Measurements from ENCODE around the gene GMDS.

GMDS gene

DNA sequence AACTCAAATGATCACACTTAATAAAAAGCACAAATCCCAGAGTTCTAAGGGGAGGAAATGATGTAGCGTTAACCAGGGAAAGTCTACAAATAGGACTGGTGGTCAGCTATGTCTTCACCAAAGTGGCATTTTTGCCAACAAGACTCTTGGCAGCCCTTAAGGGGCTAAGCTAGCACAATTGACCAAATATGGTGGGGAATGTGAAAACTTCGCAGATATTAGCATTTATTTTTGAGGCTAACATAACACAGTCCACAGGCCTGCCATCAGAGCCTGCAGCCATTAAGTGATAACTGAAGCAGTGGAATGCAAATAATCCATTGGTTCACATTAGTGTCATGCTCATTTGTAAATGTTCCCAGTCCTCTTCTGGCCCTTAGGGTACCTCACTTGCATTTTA, 361.1 kb downstream of the GMDS start:
- DNase-seq = no peak

DNA sequence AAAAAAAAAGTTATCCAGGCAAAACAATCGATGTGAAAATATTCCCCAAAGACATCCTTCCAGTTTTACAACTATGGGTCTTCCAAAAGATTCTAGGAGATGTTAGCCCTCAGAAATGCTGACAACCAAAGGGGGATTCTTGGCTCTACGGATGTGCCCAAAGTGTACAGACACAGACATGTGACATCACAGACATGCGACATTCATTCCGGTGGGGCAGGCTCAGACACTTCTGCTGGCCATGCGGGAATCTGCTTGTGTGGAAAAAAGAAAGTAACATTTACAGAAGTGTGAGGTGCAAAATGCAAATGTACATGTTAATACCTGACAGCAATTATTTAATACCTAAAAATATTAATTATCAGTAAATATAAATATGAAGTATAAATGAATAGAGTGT, 367.1 kb downstream of the GMDS start:
- DNase-seq = no peak

DNA sequence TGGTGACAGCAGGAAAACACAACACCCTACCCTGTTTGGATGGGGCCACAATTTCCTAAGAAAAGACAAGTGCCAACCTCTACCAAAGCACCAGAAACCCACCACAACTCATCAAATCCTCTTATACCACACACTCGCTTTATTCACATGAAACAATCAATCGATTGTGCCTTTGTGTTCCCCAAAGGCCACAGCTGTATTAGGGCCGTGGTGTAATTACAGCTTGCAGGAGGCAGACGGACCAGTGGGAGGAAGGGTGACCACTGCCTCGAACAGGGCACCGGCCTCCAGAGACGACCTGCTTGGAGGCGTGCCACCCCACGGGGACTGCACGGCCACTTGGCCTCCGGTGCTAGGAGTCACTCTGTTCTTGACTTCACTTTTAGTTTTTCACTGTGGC, 371.6 kb downstream of the GMDS start:
- no peak for DNase-seq

DNA sequence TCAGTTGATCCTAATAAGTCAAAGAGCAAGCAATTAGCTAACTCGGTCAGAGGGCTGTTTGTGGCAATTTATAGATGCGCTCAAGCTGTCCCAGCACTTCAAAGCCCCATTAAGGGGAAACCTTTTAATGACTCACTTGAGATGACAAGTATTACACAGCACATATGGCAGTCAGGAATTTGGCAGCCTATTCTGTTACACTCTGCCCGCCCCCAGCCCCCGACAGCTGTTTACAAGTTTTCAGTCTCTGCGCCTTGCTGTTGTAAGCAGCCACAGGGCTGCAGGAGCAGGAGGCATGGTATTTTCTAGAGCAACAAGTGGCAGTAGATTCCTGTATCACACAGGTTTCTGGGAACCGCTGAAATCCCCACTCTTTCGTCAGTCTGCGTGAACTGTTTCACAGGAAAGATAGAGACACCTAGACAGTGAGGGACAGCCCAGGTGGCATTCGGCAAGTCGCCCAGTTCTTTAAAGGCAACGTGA, 372.7 kb downstream of the GMDS start:
- DNase-seq = no peak

DNA sequence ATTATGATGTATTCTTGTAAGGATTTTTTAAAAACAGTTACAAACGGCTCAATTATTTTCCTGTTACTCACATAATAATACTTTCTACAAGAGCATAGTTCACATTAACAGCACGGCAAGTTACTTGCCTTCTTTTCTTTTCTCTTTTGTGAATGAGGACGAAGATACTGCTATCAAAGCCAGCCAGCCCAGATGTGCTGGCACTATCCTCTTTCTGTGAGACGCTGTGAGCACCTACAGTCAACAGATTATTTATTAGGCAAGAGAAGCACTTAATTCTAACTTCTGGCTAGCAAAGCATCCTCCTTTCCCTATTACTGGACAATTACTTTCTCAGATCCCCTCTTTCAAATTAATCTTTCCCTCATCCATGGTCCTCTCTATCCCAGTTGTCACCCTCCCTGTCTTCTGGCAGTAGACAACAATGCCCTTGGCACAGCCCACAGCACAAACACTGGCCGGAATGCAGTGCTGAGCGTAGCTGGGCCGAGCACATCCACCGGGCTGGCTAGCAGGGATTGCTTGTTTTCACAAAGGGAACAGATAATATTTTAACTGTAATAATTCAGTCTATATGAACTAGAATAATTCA, 373.6 kb downstream of the GMDS start:
- no peak for DNase-seq

DNA sequence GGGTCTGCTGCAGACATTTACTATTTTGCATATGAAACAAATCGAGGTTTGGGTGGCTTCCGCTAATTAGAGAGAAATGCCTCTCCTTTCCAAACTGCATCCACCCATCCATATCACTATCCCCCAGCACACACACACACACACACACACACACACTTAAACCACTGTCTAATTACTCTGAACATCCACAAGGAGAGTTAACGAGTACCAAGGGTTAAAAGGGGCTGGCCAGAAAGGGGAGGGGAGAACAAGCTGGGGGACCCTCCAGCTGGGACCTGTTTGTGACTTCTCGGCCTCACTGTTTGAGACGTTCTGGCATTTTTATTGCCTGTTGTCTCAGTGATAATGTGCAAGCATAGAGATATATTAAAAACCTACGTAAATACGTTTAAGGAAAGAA, 374.5 kb downstream of the GMDS start:
- no peak for DNase-seq

DNA sequence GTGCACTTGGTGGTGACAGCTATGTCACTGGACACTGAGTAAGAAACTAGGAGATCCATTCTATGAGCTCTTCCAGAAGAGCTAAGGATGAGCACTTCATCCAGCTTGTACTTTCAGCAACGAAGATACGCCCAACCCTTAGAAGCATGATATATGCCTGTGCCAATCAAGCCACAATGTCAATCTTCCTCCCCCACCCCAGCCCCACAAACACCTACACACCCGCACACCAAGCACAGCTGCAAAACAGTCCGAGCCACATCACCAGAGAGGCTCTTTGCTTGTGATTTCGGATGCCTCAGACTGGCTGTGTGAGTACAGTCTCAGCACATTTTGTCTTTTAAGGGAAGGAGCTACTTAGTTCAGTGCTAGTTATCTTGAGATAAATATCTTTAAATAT, 375.2 kb downstream of the GMDS start:
- DNase-seq = no peak

DNA sequence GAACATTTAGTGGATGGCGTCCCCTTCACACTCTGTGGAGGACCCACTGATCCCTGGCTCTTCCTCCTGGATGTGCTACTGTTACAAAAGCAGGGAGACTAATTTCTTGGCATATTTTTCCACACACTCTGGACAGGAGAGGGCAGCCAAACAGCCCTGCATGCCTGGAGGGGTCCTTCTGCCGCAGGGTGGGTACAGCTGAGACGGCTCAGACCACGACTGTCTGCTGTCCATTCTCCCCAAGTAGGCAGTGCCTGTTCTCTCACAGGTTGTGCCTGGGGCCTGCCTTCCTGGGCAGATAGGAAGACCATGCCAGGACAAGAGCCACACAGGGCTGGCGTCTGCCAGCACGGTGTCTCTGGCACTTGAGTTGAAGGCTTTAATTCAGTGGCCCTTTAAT, 375.6 kb downstream of the GMDS start:
- DNase-seq = no peak

DNA sequence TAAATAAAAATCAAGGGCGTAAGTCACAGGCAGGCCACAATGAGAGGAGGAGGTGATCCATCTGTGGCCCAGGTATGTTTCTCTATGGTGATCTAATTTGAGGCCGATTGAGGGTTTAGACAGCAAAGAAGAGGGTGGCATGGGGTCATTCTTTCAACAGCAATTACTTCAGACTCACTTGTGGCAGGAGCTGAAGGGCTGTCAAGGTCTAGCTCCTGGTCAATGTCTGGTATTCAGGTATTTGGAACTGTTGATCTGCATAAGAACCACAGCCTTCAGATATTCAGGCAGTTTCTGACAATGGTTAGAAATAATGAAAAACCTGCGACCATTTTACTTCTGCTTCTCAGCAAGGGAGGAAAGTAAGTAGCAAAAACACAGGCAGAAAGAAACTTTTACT, 376.1 kb downstream of the GMDS start:
- DNase-seq = no peak

DNA sequence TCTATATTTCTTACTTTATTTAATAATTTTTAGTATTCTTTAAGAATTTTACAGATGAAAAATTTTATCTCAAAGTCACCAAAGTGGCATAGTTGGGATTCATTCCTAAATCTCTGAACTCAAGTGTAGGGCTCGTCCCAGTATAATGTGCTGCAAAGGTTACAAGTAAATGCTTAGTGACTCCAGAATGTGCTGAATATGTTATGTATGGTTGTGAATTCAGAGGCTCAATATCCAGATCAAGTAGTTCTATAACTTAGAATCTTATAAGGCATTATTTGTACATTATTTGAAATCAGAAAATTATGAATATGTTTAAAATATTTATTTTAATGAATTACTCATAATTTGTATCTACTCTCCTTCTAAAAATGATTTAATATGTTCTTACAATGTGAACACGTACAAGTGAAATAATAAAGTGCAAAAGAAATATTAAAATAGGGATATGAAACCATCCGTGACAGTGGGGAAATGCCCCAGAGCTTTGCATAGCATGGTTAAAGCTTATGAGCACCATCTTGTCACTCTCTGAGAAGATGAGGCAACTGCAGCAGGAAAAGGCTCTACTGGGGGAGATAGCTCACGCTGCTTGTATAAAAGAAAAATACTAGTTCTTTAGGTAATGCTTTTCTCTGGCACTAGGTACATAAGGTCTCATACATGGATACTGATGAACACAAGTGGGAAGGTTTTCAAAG, 376.7 kb downstream of the GMDS start:
- no peak for DNase-seq

DNA sequence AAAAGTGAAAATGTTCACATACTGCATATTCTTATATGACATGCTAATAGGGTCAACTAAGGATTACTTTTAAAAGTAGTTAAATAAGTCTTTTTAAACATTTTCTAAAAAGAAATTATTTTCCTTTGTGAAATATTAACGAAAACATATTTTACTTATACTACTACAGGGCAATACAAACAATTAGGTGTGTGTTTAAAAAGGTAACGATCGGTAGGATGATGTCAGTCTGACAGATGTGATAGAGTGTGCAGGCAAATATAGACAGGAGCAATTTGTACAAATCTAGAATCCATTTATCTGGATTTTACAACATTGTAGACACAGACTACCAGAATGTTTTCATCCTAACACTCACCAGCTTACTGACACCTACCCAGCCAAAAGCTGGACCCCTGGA, 378.2 kb downstream of the GMDS start:
- no peak for DNase-seq

DNA sequence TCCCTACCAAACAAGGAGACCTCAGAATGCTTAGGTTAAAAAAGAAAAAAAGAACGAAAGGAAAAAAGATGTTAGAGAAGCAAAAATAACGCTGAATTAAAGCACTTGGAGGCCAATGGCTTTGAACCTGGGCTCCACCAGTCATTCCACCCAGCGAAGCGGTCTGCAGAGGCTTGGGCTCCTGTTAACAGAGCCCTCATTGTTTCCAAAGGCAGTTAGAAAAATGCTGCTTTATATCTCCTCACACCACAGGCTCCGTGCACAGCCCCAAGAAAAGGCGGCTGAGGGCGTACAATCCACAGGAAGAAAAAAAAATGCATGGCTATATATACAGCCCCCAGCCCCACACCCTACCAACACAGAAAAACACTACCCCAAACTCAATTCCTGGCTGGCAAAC, 379.8 kb downstream of the GMDS start:
- DNase-seq = no peak

DNA sequence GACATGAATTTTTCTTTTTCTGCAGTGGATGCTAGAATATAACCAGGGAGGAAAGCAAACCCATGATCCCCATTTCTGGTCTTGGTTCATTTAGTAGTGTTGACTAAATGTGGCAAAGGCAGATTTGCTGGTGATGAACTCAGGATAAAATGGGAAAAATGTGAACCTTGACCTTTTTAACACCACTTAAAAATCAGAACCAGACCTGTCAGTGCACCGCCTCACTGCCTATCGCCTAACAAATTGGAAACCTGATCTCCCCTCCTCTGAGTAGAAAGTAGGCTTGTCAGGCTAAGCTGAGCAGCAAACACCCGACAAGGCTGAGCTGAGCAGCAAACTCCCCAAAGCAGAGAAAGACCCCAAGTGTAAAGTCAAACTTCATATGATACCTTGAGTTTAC, 380.9 kb downstream of the GMDS start:
- no peak for DNase-seq

DNA sequence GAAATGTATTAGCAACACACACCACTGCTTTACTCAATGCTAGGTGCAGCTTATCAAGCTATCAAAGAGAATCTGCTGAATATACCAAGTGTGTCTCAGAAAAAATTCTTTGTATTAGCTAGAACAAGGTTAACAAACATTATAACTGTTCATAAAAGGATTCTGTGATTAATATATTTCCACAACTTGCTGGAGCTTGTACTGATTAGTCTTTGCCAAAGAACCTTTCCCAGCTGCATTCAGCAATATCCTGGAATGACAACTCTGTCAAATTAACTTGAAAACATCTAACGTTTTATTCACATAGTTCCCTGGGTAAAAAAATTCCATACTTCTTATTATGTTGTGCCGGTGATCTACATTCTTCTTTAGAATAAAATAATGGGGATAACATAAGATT, 383.0 kb downstream of the GMDS start:
- DNase-seq = no peak

DNA sequence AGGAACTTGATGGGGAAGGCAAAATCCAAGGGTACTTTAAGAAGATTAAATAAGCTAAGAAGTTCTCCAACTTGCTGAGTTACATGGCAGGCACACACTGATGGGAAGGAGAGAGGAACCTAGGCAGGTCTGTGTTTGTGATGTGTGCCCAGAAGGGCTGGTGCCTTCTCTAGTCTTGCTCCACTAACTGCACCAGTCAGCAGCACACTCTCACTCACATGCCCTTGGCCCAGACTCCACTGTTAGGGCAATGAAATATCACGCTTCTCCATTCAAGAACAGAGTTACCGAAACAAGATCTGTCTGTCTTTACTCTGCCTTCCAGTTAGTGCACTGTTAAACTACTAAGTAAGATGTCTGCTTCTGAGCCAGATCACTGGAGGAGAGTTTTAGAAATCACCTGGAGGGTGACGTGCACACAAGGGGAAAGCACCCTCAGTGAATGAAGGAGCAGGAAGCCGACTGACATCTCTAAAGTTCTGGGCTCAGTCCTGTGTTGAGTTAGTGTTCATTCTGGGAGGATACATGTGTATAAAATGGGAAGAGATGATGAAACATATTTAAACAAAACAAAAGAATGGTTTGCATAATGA, 384.6 kb downstream of the GMDS start:
- no peak for DNase-seq

DNA sequence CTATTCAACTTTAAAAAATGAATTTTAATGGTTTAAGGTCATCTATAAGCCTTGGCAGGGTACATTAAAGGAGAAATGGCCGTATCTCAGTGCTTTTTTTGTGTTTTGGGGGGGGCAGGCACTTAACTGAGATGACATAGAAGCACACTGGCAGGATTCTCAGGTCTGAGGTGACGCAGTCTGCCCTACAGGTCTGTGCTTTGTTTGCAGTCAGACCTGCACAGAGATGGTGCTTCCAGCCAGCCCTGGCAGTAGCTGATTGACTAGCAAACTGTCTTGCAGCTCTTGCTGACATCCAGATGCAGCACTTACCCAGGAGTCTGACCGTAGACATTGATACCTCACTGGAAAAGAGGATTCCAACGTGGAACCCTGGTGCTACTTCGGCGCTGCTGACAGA, 386.5 kb downstream of the GMDS start:
- no peak for DNase-seq

DNA sequence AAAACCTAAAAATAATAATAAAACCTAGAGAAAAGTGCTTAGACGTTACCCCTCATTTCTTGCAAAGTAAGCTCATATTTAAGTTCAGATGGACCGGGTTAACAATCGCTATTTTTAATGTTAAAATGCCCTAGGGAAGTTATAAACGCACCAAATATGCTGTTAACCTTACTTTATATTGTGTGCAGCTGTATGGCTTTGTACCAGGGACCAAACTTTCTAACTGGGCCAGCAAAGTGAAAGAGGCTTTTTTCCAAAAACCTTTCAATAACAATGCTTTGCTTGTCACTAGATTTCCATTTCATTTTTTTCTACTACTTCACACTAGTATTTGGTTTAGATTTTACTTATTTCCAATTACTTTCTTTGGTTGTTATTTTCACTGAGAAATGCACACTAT, 387.2 kb downstream of the GMDS start:
- no peak for DNase-seq

DNA sequence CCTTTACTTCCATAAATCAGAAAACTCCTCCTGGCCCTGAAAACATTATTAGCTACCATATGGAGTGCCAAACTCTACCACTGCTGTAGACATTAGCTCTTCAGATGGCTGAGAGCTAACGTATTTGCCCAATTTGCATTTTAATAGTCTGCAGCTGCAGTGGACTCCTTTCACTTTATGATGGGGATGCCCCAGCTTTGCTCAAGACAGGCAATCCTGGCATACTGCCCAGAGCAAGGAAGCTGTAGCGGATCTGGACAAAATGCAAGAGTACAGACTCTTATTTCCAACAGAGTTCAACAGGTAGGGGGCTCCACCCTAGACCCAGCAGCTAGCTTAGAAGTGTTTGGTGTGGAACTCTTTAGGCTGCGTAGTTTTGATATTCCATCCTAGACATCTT, 389.0 kb downstream of the GMDS start:
- DNase-seq = no peak

DNA sequence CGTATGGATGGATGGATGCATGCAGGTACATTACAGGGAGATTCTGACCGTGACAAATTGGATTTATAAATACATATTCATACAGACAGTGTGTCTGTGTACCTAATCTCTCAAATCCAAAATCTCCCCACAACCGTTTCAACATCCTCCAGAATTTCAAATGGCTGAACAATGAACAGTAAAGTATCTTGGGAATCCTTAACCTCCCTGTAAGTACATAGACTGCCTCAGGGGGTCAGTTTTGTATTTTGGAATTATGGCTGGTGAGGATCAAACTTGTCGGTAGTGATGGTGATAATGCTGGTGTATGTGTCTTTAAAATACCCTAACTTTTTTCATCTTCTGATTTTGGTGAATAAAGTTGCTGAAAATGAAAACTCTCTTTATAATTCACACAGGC, 389.5 kb downstream of the GMDS start:
- DNase-seq = no peak

DNA sequence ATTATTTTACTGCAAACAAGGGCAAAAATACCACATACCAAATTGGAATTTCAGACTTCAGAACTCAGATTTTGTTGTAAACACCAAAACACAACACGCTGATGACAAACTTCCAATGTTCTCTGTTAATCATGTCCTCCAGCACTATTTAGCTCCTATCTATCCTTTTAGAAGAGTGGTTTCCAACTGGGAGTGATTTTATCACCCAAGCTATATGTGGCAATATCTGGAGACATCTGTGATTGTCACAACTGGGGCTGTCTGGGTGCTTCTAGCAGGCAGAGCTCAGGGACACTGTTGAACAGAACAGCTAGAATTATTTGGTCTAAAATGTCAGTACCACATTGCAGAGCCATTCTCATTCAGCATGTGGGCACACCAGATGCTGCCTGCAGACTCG, 391.1 kb downstream of the GMDS start:
- DNase-seq = no peak

DNA sequence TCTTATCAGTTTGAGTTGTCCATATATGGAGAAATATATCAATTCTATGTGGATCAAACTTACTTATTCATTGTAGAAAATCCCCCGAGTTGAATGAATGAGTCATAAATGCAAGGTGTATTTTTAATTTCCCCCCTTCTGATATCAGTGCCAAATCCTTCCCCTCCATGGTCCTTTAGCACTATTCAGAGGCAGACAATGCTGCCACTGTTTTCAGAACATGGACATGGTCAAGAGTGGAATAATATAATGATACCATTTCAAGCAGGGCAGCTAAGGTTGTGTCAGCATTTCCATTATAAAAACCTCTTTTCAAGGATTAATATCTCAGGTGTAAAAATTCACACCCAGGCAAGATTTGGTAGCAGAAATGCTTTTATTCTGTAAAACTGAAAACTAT, 391.6 kb downstream of the GMDS start:
- no peak for DNase-seq

DNA sequence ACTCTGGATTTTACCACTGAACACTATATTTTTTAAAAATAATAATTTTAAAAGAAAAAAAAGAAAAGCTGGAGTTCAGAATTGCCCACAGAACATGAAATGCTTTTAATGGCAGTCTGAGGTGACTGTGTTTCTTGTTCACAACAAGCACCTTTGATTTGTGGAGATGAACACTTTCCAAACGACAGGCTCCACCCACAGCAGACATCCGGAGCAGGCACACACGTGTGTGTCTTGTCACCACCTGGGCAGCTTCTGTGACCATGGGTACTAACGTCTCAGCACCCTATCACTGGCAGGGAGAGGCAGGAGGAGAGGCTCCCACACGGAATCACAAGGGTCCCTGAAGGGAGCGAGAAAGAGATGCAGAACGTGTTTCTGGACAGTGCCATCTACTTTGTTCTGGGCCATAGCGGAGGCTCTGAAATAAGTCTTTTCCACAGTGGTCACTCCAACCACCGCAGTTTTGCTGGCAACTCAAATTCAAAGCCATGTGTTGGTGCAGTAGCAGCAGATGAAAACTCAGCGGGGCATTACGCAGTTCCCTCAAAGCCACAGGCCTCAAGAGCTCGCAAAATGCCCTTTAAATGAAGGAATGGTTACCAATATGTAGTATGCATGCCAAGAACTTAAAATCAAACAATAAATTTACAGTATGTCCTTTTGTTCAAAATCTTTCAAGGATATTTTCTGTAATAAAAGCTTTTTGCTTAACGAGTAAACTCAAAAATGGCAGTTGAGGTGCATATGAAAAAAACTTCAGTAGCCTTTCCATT, 393.5 kb downstream of the GMDS start:
- DNase-seq = no peak

DNA sequence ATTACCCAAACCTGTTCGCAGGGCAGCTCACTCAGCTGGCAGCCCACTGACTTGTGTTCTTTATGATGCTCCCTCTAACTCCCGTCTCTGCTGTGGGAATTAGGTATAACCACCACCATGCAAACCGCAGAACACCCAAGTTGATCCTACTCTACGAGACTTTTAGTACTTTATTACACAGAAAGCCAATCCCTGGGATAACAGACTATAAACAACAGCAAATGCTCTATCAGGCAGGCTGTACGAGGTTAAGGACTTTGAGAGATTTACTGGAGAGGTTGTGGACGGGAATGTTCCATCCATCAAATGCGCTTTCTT, 394.6 kb downstream of the GMDS start:
- no peak for DNase-seq

All from activated T-cell treated with anti-CD3 and anti-CD28 coated beads, Interleukin-2, amount 50 U/mL, for 48 hours (primary cell).